ENCODE measurements around the gene RANBP10. TPM values are rescaled to one million over a fixed set of nuclear protein-coding genes. Genes with fewer than 3 reads are reported as not detected.

RANBP10 gene
- total and polyA plus RNA-seq, 2 donors (not counting 3 experiments of a cell fraction or from before 2014, with no cell fraction given) = 25.6 to 28.8 TPM

DNA sequence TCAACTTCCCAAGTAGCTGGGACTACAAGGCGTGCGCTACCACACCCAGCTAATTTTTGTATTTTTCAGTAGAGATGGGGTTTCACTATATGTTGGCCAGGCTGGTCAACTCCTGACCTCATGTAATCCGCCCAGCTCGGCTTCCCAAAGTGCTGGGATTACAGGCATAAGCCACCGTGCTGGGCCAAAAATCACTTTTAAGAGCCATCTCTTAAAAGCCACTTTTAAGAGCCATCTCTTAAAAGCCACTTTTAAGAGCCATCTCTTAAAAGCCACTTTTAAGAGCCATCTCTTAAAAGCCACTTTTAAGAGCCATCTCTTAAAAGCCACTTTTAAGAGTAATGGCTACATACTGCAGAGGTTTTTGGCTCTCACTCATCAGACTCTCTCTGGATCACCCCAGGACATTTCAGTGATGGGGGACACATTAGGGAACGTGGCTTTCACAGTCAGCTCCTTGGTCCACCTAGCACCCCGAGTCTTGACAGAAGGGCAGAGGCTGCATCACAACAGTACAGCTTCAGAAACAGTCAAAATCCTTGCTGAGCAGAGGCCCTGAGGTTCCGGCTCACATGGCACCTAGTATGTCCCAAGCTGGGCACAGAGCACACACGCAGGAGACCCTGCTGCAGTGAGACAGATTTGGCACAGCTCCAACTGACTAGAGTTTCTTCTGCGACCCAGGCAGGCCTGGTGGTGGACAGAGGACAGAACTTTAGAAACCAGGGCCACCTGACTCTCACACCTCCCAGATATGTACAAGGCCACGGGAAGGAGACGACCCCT lies 23.6 kb downstream of the RANBP10 start:
- H3K9me3 ChIP-seq (replicated peaks; ENCODE audit: control insufficient read depth, insufficient read depth, low read length) = no peaks in the 10 kb centered on the region
- H2AFZ ChIP-seq (ENCODE audit: low read depth, low read length) = no peak overlapping the region
- H3K4me2 ChIP-seq (ENCODE audit: insufficient read depth, low read length) = no peak overlapping the region
- no peaks in the 10 kb centered on the region for H4K20me1 ChIP-seq (replicated peaks; ENCODE audit: control insufficient read depth, extremely low read depth, insufficient read depth, low read length)
- DNase-seq (ENCODE audit: low read depth, low spot score) (no peak), FAIRE-seq (no peak)
- CTCF ChIA-PET = interaction anchor here (1.2 kb wide), 1 partner anchor 110 kb away, joined by 5 read pairs; no protein-coding TSS in a partner anchor
- BruUV-seq (replicated peaks) = no TSS peak
- no peaks in the 10 kb centered on the region for H3K9me1 ChIP-seq (replicated peaks; ENCODE audit: control insufficient read depth, extremely low read depth, insufficient read depth, low read length)
- H3K4me1 ChIP-seq (ENCODE audit: control insufficient read depth, extremely low read depth, insufficient read depth, low read length) = no peaks in the 10 kb centered on the region
- H3K4me3 ChIP-seq (replicated peaks in 1 of 3; ENCODE audit: insufficient read depth in 1 of 3, low read depth in 1 of 3, low read length in 3 of 3) = no peak overlapping the region
- peaks cover 0 to 3% of the 10 kb centered on the region in 2 experiments for H3K36me3 ChIP-seq (ENCODE audit: control insufficient read depth in 2 of 2, extremely low read depth in 1 of 2, insufficient read depth in 2 of 2, low read length in 2 of 2)
- POLR2A ChIA-PET = no interaction called here
- dilution Hi-C loops (cut with MboI; ENCODE audit: extremely low pct_ligation_motif_present, low sequenced_read_pairs) (no loop called here), intact Hi-C loops (cut with micrococcal nuclease) (no loop called here)
- no peaks in the 10 kb centered on the region for H3K27me3 ChIP-seq (ENCODE audit: control insufficient read depth in 2 of 2, insufficient read depth in 2 of 2, low read length in 2 of 2)
- no peak overlapping the region for H3K9ac ChIP-seq (replicated peaks; ENCODE audit: extremely low read depth, insufficient read depth, low read length)
- peaks cover 13% of the 10 kb centered on the region for H3K79me2 ChIP-seq (ENCODE audit: control insufficient read depth, insufficient read depth, low read length)
- no peak overlapping the region for H3K27ac ChIP-seq (ENCODE audit: insufficient read depth, low read depth, low read length)
- no peak for TF ChIP-seq POLR2AphosphoS5 (IDR thresholded peaks at IDR 0.05; ENCODE audit: insufficient read depth, low read depth, low read length)
- TF ChIP-seq, protein P1, sequence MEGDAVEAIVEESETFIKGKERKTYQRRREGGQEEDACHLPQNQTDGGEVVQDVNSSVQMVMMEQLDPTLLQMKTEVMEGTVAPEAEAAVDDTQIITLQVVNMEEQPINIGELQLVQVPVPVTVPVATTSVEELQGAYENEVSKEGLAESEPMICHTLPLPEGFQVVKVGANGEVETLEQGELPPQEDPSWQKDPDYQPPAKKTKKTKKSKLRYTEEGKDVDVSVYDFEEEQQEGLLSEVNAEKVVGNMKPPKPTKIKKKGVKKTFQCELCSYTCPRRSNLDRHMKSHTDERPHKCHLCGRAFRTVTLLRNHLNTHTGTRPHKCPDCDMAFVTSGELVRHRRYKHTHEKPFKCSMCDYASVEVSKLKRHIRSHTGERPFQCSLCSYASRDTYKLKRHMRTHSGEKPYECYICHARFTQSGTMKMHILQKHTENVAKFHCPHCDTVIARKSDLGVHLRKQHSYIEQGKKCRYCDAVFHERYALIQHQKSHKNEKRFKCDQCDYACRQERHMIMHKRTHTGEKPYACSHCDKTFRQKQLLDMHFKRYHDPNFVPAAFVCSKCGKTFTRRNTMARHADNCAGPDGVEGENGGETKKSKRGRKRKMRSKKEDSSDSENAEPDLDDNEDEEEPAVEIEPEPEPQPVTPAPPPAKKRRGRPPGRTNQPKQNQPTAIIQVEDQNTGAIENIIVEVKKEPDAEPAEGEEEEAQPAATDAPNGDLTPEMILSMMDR (IDR thresholded peaks at IDR 0.05; ENCODE audit: extremely low read depth in 1 of 2, insufficient read depth in 1 of 2, low read depth in 1 of 2, low read length in 2 of 2) = no peak
- no peak for TF ChIP-seq POLR2A (IDR thresholded peaks at IDR 0.05; ENCODE audit: low read depth, low read length)
- no peak for TF ChIP-seq FOS (IDR thresholded peaks at IDR 0.05; ENCODE audit: borderline replicate concordance, insufficient read depth, low read length)
- no peak for TF ChIP-seq GATA2 (IDR thresholded peaks at IDR 0.05; ENCODE audit: insufficient read depth, insufficient read length, low read depth, low read length)
- TF ChIP-seq, protein P2, sequence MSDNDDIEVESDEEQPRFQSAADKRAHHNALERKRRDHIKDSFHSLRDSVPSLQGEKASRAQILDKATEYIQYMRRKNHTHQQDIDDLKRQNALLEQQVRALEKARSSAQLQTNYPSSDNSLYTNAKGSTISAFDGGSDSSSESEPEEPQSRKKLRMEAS (IDR thresholded peaks at IDR 0.05; ENCODE audit: insufficient read depth, insufficient read length) = no peak
- no peak for TF ChIP-seq MYC (IDR thresholded peaks at IDR 0.05; ENCODE audit: low read depth, low read length)
- TF ChIP-seq JUN (IDR thresholded peaks at IDR 0.05; ENCODE audit: borderline replicate concordance, insufficient read depth, insufficient read length, low read depth) = no peak
- TF ChIP-seq EZH2 (IDR thresholded peaks at IDR 0.05; ENCODE audit: borderline replicate concordance, low read depth, low read length, severe bottlenecking) = no peak

Measured in endothelial cell of umbilical vein (primary cell).